Measurements from ENCODE around the gene CT45A8. TPM values are rescaled to one million over a fixed set of nuclear protein-coding genes. Genes with fewer than 3 reads are reported as not detected.
"Not testable (repeated sequence)": the region's sequence is repeated elsewhere in the genome, so short reads cannot be mapped to it uniquely, and the experiment has no call there.

CT45A8 gene
- total and polyA plus RNA-seq, 9 of the 15 experiments (the other 6 are each of a cell fraction or from before 2014, with no cell fraction given): 6.5 to 27.7 (median 9.6) TPM; not detected in 4

DNA sequence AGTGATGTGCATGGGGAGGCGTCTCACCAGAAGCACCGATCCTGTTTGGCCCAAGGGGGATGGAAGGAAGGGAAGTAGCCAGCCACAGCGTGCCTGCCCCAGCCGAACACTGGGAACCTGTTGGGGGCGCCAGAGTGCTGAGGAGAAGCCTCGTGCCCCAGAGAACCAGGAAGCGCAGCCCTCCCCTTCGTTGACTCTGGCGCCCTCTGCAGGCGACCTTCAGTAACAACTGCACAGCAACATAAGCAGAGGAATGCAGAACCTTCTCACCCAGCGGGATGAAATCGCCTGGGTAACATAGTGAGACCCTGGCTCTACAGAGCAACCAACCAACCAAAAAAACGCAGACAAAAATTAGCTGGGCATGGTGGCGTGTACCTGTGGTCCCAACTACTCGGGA lies 34.6 kb upstream of the CT45A8 start:
- WGBS (ENCODE audit: insufficient coverage, low coverage, missing lambda C conversion rate): 54% methylated on average over 5 of the region's 15 CpGs

More for the DNA sequence above, 34.6 kb upstream of the CT45A8 start:
- H3K4me2 ChIP-seq (ENCODE audit: insufficient read depth, low read length); intact Hi-C loops (cut with micrococcal nuclease); CTCF ChIA-PET (ENCODE audit: low intra/inter-chr PET ratio); H3K27ac ChIP-seq (ENCODE audit: extremely low read depth, low read depth, low read length); POLR2A ChIA-PET; H3K9ac ChIP-seq (ENCODE audit: insufficient read depth in 1 of 2, low read depth in 2 of 2, low read length in 2 of 2); BruUV-seq (replicated peaks); in situ Hi-C loops (cut with MboI); H3K9me3 ChIP-seq (replicated peaks; ENCODE audit: control insufficient read depth, insufficient read depth, low read depth, low read length); H4K20me1 ChIP-seq (replicated peaks; ENCODE audit: control insufficient read depth, insufficient read depth, low read length); H3K4me1 ChIP-seq (replicated peaks in 1 of 2; ENCODE audit: control insufficient read depth in 2 of 2, insufficient read depth in 2 of 2, low read length in 2 of 2); FAIRE-seq; ATAC-seq; H3K9me1 ChIP-seq (ENCODE audit: control insufficient read depth, insufficient read depth, low read length); H3K4me3 ChIP-seq; H2AFZ ChIP-seq (ENCODE audit: low read depth, low read length); H3K27me3 ChIP-seq (ENCODE audit: control insufficient read depth in 2 of 2, insufficient read depth in 2 of 2, low read length in 2 of 2); TF ChIP-seq MYC (CRISPR knock-in tag; IDR thresholded peaks at IDR 0.05; ENCODE audit: borderline replicate concordance, low read depth); NR2C2 (tag; IDR thresholded peaks at IDR 0.05): not testable (repeated sequence)
- Histone ChIP-seq H3K79me2 (ENCODE audit: control insufficient read depth, insufficient read depth, low read length) (peaks cover 46% of the 10 kb centered on the region), H3K36me3 (ENCODE audit: control insufficient read depth, insufficient read depth, low read length) (peaks cover 17% of the 10 kb centered on the region; the same call in 1 of the 3 replicates)
- DNase-seq (ENCODE audit: extremely low read depth in 1 of 4, low spot score in 3 of 4): peak; percentile 11 to 56 (median 14)
- peak; percentile 47 for TF ChIP-seq MYC (IDR thresholded peaks at IDR 0.05; ENCODE audit: low read depth, low read length)
- TF ChIP-seq CBX3 (IDR thresholded peaks at IDR 0.05; ENCODE audit: borderline replicate concordance in 1 of 2, low read length in 2 of 2): peak in 1 of 2 experiments; percentile 15; a peak in 1 of 3 replicates
- peak; percentile 38 to 75 (median 47); a peak in 5 of 6 replicates for TF ChIP-seq CTCF (IDR thresholded peaks at IDR 0.05 in 2 of 3, conservative IDR thresholded peaks at IDR 0.05 in 1 of 3; ENCODE audit: insufficient read depth in 2 of 3, low read depth in 1 of 3, low read length in 3 of 3)
- TF ChIP-seq, protein P1, sequence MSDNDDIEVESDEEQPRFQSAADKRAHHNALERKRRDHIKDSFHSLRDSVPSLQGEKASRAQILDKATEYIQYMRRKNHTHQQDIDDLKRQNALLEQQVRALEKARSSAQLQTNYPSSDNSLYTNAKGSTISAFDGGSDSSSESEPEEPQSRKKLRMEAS (CRISPR knock-in tag; IDR thresholded peaks at IDR 0.05): 0 out of 2 replicates have a peak, but pooled peaks have one; percentile 31
- peak; percentile 37; the same call in 1 of the 2 replicates for TF ChIP-seq RBFOX2 (IDR thresholded peaks at IDR 0.05; ENCODE audit: low read depth, low read length)
- TF ChIP-seq, protein P2, sequence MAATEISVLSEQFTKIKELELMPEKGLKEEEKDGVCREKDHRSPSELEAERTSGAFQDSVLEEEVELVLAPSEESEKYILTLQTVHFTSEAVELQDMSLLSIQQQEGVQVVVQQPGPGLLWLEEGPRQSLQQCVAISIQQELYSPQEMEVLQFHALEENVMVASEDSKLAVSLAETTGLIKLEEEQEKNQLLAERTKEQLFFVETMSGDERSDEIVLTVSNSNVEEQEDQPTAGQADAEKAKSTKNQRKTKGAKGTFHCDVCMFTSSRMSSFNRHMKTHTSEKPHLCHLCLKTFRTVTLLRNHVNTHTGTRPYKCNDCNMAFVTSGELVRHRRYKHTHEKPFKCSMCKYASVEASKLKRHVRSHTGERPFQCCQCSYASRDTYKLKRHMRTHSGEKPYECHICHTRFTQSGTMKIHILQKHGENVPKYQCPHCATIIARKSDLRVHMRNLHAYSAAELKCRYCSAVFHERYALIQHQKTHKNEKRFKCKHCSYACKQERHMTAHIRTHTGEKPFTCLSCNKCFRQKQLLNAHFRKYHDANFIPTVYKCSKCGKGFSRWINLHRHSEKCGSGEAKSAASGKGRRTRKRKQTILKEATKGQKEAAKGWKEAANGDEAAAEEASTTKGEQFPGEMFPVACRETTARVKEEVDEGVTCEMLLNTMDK (IDR thresholded peaks at IDR 0.05; ENCODE audit: borderline replicate concordance, insufficient read depth, low read depth, low read length, poor library complexity, severe bottlenecking): peak; percentile 63
- TF ChIP-seq, protein P3, sequence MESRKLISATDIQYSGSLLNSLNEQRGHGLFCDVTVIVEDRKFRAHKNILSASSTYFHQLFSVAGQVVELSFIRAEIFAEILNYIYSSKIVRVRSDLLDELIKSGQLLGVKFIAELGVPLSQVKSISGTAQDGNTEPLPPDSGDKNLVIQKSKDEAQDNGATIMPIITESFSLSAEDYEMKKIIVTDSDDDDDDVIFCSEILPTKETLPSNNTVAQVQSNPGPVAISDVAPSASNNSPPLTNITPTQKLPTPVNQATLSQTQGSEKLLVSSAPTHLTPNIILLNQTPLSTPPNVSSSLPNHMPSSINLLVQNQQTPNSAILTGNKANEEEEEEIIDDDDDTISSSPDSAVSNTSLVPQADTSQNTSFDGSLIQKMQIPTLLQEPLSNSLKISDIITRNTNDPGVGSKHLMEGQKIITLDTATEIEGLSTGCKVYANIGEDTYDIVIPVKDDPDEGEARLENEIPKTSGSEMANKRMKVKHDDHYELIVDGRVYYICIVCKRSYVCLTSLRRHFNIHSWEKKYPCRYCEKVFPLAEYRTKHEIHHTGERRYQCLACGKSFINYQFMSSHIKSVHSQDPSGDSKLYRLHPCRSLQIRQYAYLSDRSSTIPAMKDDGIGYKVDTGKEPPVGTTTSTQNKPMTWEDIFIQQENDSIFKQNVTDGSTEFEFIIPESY (CRISPR knock-in tag; IDR thresholded peaks at IDR 0.05): peak; percentile 93
- peak; percentile 67; the same call in 1 of the 2 replicates for TF ChIP-seq NR2C2 (CRISPR knock-in tag; IDR thresholded peaks at IDR 0.05)
